Panc1 (cell line): ENCODE data around the gene KMT2D.

ENCODE experiments used
- POLR2AphosphoS5 ChIP-seq: IDR thresholded peaks from 2 replicates; pipeline ENCODE4 v1.6.1; 2012; ENCODE audit warnings: mild to moderate bottlenecking, low read depth, low read length, moderate library complexity
- SIN3A ChIP-seq: IDR thresholded peaks from 2 replicates; pipeline ENCODE4 v1.6.1; 2012; ENCODE audit warnings: low read depth, mild to moderate bottlenecking, low read length, moderate library complexity, borderline replicate concordance; ENCODE audit not compliant: insufficient read depth
- TF ChIP-seq, protein P1 (sequence below): fragments of 450-650 bp; IDR thresholded peaks from 2 replicates; pipeline ENCODE4 v1.5.1; 2017; ENCODE audit warnings: mild to moderate bottlenecking

DNA sequence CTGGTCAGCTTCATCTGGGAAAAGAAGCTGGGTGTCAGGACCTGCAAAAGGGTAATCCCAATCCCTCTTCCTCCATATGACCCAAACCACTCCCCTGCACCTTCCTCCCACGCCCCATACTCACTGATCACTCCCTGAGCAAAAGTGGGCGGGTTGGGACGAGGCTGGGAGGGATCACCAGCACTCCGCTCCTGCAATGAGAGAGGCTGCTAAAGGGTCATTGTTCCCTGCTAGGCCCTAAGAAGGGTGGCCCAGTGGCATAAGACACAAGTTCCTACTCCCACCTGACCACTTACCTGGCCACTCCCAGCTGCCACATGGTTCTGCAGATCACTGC is 26.3 kb downstream of the KMT2D start:
- TF ChIP-seq, protein P1, sequence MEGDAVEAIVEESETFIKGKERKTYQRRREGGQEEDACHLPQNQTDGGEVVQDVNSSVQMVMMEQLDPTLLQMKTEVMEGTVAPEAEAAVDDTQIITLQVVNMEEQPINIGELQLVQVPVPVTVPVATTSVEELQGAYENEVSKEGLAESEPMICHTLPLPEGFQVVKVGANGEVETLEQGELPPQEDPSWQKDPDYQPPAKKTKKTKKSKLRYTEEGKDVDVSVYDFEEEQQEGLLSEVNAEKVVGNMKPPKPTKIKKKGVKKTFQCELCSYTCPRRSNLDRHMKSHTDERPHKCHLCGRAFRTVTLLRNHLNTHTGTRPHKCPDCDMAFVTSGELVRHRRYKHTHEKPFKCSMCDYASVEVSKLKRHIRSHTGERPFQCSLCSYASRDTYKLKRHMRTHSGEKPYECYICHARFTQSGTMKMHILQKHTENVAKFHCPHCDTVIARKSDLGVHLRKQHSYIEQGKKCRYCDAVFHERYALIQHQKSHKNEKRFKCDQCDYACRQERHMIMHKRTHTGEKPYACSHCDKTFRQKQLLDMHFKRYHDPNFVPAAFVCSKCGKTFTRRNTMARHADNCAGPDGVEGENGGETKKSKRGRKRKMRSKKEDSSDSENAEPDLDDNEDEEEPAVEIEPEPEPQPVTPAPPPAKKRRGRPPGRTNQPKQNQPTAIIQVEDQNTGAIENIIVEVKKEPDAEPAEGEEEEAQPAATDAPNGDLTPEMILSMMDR = no peak
- no peak for TF ChIP-seq POLR2AphosphoS5
- no peak for TF ChIP-seq SIN3A
